ENCODE data around the gene CEBPZOS.

CEBPZOS gene

DNA sequence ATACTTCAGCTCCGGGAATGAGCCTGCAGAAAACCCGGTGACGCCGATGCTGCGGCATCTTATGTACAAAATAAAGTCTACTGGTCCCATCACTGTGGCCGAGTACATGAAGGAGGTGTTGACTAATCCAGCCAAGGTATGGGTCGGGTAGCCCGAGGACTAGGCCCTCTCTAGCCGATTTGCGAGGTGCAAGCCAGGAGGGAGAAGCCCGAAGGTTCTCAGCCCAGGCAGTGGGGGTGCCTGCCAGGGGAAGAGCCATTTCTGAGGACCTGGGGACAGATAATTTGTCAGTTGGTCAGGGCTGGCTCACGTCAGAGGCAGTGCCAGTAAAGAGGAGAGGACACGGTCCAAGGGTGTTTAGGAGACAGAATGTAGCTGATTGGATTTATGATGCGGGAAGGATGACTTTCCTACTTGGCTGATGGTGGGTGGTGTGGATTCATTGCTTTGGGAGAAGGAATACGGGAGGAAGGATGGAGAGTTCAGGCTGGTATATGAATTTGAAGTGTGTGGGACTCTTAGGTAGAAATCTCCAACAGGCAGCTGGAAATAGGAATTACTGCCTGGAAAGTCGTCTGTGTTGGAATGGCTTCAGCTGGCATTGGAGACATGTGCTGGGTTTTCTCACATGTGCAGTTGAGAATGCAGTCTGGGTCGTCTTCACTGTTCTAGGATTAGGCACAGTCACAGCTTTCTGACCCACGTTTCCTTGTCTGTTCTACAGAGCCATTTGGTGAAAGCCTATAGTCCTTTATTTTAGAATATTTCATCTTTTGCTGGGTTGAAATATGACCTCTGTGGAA lies 36.0 kb downstream of the CEBPZOS start:
- no peak for DNase-seq (ENCODE audit: low read depth in 2 of 2)

DNA sequence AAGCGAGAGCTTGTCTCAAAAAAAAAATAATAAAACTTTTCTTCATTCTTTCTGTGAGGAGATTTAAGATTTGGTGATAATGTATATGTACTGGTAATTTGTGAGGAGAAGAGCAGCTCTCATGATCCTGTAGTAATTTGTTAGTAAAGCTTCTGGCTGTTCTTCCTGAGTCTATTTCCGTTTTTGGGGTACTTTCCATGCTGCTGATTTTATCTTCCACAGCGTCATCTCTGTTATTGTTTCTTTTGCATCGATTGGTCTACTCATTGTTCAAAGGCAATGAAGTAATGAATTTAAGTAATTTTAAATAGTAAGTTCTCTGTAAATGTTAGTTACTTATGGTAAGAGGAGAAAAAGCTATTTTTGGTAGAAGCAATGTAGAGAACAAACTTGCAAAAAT lies 47.1 kb downstream of the CEBPZOS start:
- no peak for DNase-seq (ENCODE audit: low read depth in 2 of 2)

DNA sequence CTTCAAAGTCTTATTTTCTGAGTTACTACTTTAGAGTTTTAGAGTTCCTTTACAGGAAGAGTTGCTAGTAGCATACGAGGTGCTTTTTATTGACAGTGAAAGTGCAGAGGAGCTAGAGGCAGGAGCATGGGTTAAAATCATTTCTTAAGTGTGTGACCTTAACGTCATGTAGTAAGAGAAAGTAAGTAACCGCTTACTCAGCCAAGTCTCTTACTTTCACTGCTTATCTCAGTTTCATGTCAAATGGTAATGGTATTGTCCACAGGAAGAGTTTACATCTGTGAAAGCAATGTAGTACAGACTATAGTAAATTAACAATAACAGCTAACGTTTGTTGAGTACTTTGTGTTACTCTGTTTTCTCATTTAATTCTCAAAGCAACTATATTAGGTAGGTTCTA lies 47.7 kb downstream of the CEBPZOS start:
- DNase-seq (ENCODE audit: low read depth in 2 of 2), result no peak

DNA sequence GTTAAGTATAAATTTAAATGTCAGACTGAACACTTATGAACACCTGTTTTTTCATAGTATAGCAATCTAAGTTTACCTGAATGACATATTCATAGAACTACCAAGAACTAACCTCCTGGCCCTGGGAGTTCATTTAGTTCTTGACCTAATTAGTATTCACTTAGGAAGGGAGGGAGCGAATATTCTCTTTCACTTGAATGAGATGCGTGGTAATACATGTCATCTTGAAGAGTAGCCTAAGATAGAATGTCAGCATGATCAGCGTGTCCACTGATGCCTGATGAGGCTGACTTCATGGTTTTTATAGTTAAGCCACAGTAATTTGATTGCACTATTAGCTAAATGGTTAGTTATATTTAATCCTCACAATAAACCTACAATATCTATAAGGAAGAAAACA lies 48.5 kb downstream of the CEBPZOS start:
- DNase-seq (ENCODE audit: low read depth in 2 of 2), result no peak

DNA sequence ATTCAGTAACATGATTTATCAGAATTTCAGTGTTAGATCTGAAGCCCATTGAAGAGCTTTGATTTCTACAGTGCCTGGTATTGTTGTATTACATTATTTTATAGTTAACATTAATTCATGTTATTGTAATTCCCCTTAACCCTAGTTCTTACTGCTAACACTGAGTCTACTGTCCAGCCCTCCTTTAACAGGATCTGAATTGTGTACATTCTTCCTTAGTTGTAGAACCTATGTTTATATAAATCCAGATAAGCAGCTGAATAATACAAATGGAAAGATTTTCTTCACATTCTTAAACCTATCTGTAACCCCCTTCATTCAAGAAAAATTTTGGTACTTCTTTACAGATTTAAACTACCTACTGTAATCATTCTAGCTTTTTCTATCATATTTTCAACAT lies 49.9 kb downstream of the CEBPZOS start:
- no peak for DNase-seq (ENCODE audit: low read depth in 2 of 2)

DNA sequence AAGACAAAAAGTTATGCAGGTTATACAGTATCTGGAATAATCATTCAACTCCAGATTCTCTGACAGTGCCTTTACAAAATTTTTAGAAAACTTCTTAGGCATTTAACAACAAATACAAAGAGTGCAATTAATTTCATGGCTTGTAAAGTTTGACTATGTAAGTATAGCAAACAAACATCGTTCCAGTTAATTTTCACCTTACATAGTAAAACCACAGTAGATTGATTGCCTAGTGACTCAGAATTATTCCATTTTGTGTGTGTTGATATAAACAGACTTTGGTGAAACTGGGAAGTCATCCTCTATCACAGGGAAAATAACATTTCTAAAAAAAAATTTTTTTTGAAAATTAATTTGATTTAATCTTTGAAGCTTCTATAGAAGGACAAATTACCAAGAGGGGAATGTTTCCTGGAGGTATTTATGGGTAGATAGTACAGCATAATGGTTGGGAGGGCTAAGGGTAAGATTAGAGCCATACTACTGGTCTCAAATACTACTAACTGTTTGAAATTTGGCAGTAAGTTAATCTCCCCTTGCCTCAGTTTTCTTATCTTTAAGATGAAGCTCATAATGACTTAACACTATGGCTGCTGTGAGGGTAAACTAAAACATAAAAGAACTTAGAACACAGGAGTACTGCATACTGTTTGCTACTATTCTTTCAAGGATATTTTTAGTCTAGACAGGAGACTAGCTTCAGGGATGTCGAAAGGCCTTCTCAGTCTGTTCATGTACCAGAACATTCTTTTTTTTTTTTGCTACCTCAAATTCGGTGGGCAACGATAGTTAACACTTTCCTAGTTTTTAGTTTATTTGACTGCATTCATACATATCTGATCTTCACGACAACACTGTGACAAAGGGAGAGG lies 54.8 kb downstream of the CEBPZOS start:
- no peak for DNase-seq (ENCODE audit: low read depth in 2 of 2)

Measured in activated CD8-positive, alpha-beta memory T cell treated with anti-CD3 and anti-CD28 coated beads for 4 hours (primary cell).